Ovary (tissue), 9 donors: ENCODE data around the gene GPR180. TPM values are rescaled to one million over a fixed set of nuclear protein-coding genes. Genes with fewer than 3 reads are reported as not detected.

ENCODE experiments used
- DNase-seq, 5 donors: peaks; one replicate each; pipeline ENCODE4 v3.0.0-alpha.2; 2019 to 2020
- H3K27ac ChIP-seq, 2 donors: fragments of 200-600 bp; one replicate each; pipeline versions ENCODE4 v1.5.1 to v1.8.0; 2019 to 2022
- H3K27me3 ChIP-seq: fragments of 200-600 bp; one replicate; pipeline ENCODE4 v1.8.0; 2022
- H3K36me3 ChIP-seq: fragments of 200-600 bp; sonication (generic); one replicate; pipeline ENCODE4 v1.5.1; 2019
- H3K4me1 ChIP-seq: one replicate; pipeline ENCODE4 v1.8.1; 2013; ENCODE audit warnings: mild to moderate bottlenecking, moderate library complexity; ENCODE audit not compliant: insufficient read depth
- H3K4me3 ChIP-seq: fragments of 200-600 bp; sonication (generic); one replicate; pipeline ENCODE4 v1.5.1; 2017
- H3K9me3 ChIP-seq, 2 donors: fragments of 200-600 bp in 1 of 2; sonication (generic) in 1 of 2; one replicate each; pipeline versions ENCODE4 v1.5.1 to v1.8.1; 2013 to 2019; ENCODE audit warnings: mild to moderate bottlenecking in 1 of 2, moderate library complexity in 1 of 2
- CTCF ChIP-seq, 3 donors: fragments of 450-650 bp in 2 of 3; fragments of 200-600 bp in 1 of 3; IDR thresholded peaks; one replicate each; pipeline versions ENCODE4 v1.5.1 to v1.8.0; 2016 to 2022; ENCODE audit warnings: antibody characterized with exemption in 3 of 3, mild to moderate bottlenecking in 1 of 3
- EP300 ChIP-seq: sonication (generic); formaldehyde crosslinking; IDR thresholded peaks from one replicate; pipeline ENCODE4 v1.6.1; 2017; ENCODE audit warnings: antibody characterized with exemption
- POLR2A ChIP-seq: fragments of 450-650 bp; IDR thresholded peaks from one replicate; pipeline ENCODE4 v1.6.1; 2017; ENCODE audit warnings: antibody characterized with exemption, mild to moderate bottlenecking, moderate library complexity
- WGBS, 3 donors: extraction: QIAGEN DNeasy Blood & Tissue Kit in 1 of 3; methylation state at CpG; one replicate each; pipeline versions ENCODE4 v1.1.5 to v1.1.7; 2013 to 2017; 5-methylcytosine and 5-hydroxymethylcytosine counted together
- intact Hi-C, 4 donors: fragments of 100-400 bp; cut with DNase I; formaldehyde crosslinking; loops; one replicate each; pipeline versions ENCODE4 v1.11.0 to v1.15.1; 2022 to 2023
- polyA plus RNA-seq, 2 donors: library from polyadenylated mRNA; stranded (reverse); fragments of 200-250 nt in 1 of 2; fragments of 350-450 nt in 1 of 2; fragmentation: Illumina TruSeq in 1 of 2; extraction: RNeasy Lipid Tissue Mini Kit (QIAGEN cat#74804) in 1 of 2; gene quantifications; one replicate each; pipeline ENCODE4 v1.2.3, GENCODE V29; 2013 to 2014
- total RNA-seq, 7 donors: library from RNA; depleted of rRNA in 2 of 7; stranded (reverse); fragments of >200 nt in 2 of 7; fragmentation: NEBNext Ultra II Directional in 3 of 7; extraction: Animal tissue kit (Norgen Biotek cat#: 25700) in 3 of 7; gene quantifications; one replicate each; pipeline versions ENCODE4 v1.1.0 to v1.2.4, GENCODE V29; 2016 to 2023
- donor health status: DM: no; HTN: no; CAD: no; lungs with moderate emphysema.
- donor health status: DM: no; HTN: no; CAD: no.
- donor health status: Bipolar disorder and iron deficiency.
- donor health status: DM: yes; HTN: yes; CAD: no.
- donor health status: DM: no; HTN: no; CAD: no.
- donor health status: DM: yes; HTN: yes; CAD: no.

The GPR180 gene
- total and polyA plus RNA-seq, 9 donors, result 1.6 to 6.7 (median 4.3) TPM

GRCh38 chr13:94658926-94659597, 57.4 kb downstream of the GPR180 start:
- intact Hi-C loops, result no loop called here
- Histone ChIP-seq H3K4me1 (no peaks in the 10 kb centered on the region), H3K9me3 (no peaks in the 10 kb centered on the region), H3K4me3 (no peak overlapping the region), H3K27ac (no peak overlapping the region), H3K27me3 (no peaks in the 10 kb centered on the region), H3K36me3 (no peaks in the 10 kb centered on the region)
- no peak for DNase-seq
- WGBS, 3 donors, result 91 to 96% (median 92%) methylated on average over 1 of the region's 1 CpG
- TF ChIP-seq CTCF (IDR thresholded peaks at IDR 0.05) (no peak), POLR2A (no peak), EP300 (no peak)

GRCh38 chr13:94659598-94659946, 57.9 kb downstream of the GPR180 start:
- no peak for TF ChIP-seq CTCF (IDR thresholded peaks at IDR 0.05)
- no peak for TF ChIP-seq EP300
- no peak for TF ChIP-seq POLR2A
- intact Hi-C loops, result no loop called here
- Histone ChIP-seq H3K27me3 (no peaks in the 10 kb centered on the region), H3K4me1 (no peaks in the 10 kb centered on the region), H3K9me3 (no peaks in the 10 kb centered on the region), H3K27ac (no peak overlapping the region), H3K36me3 (no peaks in the 10 kb centered on the region), H3K4me3 (no peak overlapping the region)
- no peak for DNase-seq

- no peak for TF ChIP-seq POLR2A
- no peak for DNase-seq
- H3K9me3 ChIP-seq, result no peaks in the 10 kb centered on the region
- no peak overlapping the region for H3K4me3 ChIP-seq
- intact Hi-C loops, result no loop called here
- 20 to 33% (median 25%) methylated on average over 6 of the region's 6 CpGs for WGBS, 3 donors
- no peak overlapping the region for H3K27ac ChIP-seq
- H3K36me3 ChIP-seq, result no peaks in the 10 kb centered on the region
- H3K4me1 ChIP-seq, result no peaks in the 10 kb centered on the region
- no peaks in the 10 kb centered on the region for H3K27me3 ChIP-seq
These were observed 59.2 kb downstream of the GPR180 start for GRCh38 chr13:94660695-94661326.

GRCh38 chr13:94661406-94661805, 59.7 kb downstream of the GPR180 start:
- H3K36me3 ChIP-seq, result no peaks in the 10 kb centered on the region
- H3K4me1 ChIP-seq, result no peaks in the 10 kb centered on the region
- WGBS, 3 donors, result 29 to 36% (median 30%) methylated on average over 5 of the region's 5 CpGs
- TF ChIP-seq POLR2A (no peak), CTCF (IDR thresholded peaks at IDR 0.05) (no peak), EP300 (no peak)
- H3K27ac ChIP-seq, result no peak overlapping the region
- H3K4me3 ChIP-seq, result no peak overlapping the region
- no peak for DNase-seq
- H3K27me3 ChIP-seq, result no peaks in the 10 kb centered on the region
- H3K9me3 ChIP-seq, result no peaks in the 10 kb centered on the region
- intact Hi-C loops, result no loop called here

GRCh38 chr13:94662274-94662945, 60.8 kb downstream of the GPR180 start:
- intact Hi-C loops, result no loop called here
- no peak overlapping the region for H3K4me3 ChIP-seq
- TF ChIP-seq CTCF (IDR thresholded peaks at IDR 0.05) (no peak), POLR2A (no peak), EP300 (no peak)

More at GRCh38 chr13:94662274-94662945, 60.8 kb downstream of the GPR180 start:
- DNase-seq, result no peak
- no peaks in the 10 kb centered on the region for H3K36me3 ChIP-seq
- no peaks in the 10 kb centered on the region for H3K9me3 ChIP-seq
- H3K27me3 ChIP-seq, result no peaks in the 10 kb centered on the region
- no peak overlapping the region for H3K27ac ChIP-seq
- no peaks in the 10 kb centered on the region for H3K4me1 ChIP-seq
- WGBS, 3 donors, result 24 to 44% (median 31%) methylated on average over 12 of the region's 12 CpGs
